ENCODE results near the gene HP.
"Not testable (repeated sequence)": the region's sequence is repeated elsewhere in the genome, so short reads cannot be mapped to it uniquely, and the experiment has no call there.

DNA sequence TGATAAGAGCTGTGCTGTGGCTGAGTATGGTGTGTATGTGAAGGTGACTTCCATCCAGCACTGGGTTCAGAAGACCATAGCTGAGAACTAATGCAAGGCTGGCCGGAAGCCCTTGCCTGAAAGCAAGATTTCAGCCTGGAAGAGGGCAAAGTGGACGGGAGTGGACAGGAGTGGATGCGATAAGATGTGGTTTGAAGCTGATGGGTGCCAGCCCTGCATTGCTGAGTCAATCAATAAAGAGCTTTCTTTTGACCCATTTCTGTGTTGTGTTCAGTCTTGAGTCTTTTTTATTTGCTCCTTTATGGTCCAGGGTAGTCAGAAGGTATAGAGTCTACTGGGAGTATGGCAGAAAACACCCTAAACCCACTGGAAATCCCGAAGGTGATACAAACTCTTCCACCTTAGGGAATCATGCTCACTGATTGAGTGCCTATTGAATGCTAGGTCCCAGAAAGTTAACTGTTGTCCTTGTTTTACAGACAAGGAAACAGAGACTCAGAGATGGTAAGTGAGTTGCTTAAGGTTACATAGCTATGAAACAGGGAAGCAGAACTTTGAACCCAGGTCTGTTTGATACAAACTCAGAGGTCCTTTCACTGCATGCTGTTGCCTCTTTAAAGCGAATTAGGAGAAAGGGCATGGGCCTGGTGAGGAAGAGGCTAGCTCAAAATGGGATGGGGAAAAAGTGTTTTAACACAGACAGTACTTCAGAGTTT, 22.8 kb downstream of the HP start:
- not testable (repeated sequence) for TF ChIP-seq POLR2A (IDR thresholded peaks at IDR 0.05)
- TF ChIP-seq, protein P1, sequence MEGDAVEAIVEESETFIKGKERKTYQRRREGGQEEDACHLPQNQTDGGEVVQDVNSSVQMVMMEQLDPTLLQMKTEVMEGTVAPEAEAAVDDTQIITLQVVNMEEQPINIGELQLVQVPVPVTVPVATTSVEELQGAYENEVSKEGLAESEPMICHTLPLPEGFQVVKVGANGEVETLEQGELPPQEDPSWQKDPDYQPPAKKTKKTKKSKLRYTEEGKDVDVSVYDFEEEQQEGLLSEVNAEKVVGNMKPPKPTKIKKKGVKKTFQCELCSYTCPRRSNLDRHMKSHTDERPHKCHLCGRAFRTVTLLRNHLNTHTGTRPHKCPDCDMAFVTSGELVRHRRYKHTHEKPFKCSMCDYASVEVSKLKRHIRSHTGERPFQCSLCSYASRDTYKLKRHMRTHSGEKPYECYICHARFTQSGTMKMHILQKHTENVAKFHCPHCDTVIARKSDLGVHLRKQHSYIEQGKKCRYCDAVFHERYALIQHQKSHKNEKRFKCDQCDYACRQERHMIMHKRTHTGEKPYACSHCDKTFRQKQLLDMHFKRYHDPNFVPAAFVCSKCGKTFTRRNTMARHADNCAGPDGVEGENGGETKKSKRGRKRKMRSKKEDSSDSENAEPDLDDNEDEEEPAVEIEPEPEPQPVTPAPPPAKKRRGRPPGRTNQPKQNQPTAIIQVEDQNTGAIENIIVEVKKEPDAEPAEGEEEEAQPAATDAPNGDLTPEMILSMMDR (IDR thresholded peaks at IDR 0.05) = not testable (repeated sequence)
